Hepatocyte (in vitro differentiated cells): ENCODE data around the gene UBXN11. TPM values are rescaled to one million over a fixed set of nuclear protein-coding genes. Genes with fewer than 3 reads are reported as not detected.

Source experiments
- DNase-seq: peaks from one replicate; pipeline ENCODE4 v3.0.0-alpha.2; 2016; ENCODE audit warnings: low spot score
- H2AFZ ChIP-seq: fragments of 200-600 bp; sonication (generic); 2 replicates; pipeline ENCODE4 v1.6.0; 2016; ENCODE audit warnings: antibody characterized with exemption, mild to moderate bottlenecking
- H3K27ac ChIP-seq: fragments of 200-600 bp; sonication (generic); 2 replicates; pipeline ENCODE4 v1.5.1; 2016; ENCODE audit warnings: mild to moderate bottlenecking
- H3K27me3 ChIP-seq: fragments of 200-600 bp; sonication (generic); 2 replicates; pipeline ENCODE4 v1.6.1; 2016
- H3K36me3 ChIP-seq: fragments of 200-600 bp; sonication (generic); replicated peaks from 2 replicates; pipeline ENCODE4 v1.5.1; 2016; ENCODE audit warnings: low read depth; ENCODE audit not compliant: insufficient read depth
- H3K4me1 ChIP-seq: fragments of 200-600 bp; sonication (generic); 2 replicates; pipeline ENCODE4 v1.5.1; 2016; ENCODE audit warnings: mild to moderate bottlenecking, moderate library complexity; ENCODE audit not compliant: insufficient read depth
- H3K4me2 ChIP-seq: fragments of 200-600 bp; sonication (generic); 2 replicates; pipeline ENCODE4 v1.6.0; 2016
- H3K4me3 ChIP-seq: fragments of 200-600 bp; sonication (generic); 2 replicates; pipeline ENCODE4 v1.5.1; 2016; ENCODE audit warnings: mild to moderate bottlenecking
- H3K79me2 ChIP-seq: fragments of 200-600 bp; sonication (generic); 2 replicates; pipeline ENCODE4 v1.6.0; 2017; ENCODE audit warnings: mild to moderate bottlenecking
- H3K9me2 ChIP-seq: fragments of 200-600 bp; sonication (generic); replicated peaks from 2 replicates; pipeline ENCODE4 v1.6.0; 2017; ENCODE audit warnings: mild to moderate bottlenecking; ENCODE audit not compliant: insufficient read depth
- H3K9me3 ChIP-seq: fragments of 200-600 bp; sonication (generic); 2 replicates; pipeline ENCODE4 v1.5.1; 2016; ENCODE audit warnings: low read depth, mild to moderate bottlenecking
- H4K20me1 ChIP-seq: fragments of 200-600 bp; sonication (generic); 2 replicates; pipeline ENCODE4 v1.6.0; 2016; ENCODE audit warnings: mild to moderate bottlenecking; ENCODE audit not compliant: insufficient read depth, poor library complexity, severe bottlenecking
- EZH2 ChIP-seq: fragments of 200-600 bp; sonication (generic); IDR thresholded peaks from 2 replicates; pipeline ENCODE4 v1.6.1; 2016; ENCODE audit warnings: antibody characterized with exemption, mild to moderate bottlenecking, borderline replicate concordance
- EZH2phosphoT487 ChIP-seq: fragments of 200-600 bp; sonication (generic); IDR thresholded peaks from one replicate; pipeline ENCODE4 v1.6.1; 2018; ENCODE audit warnings: antibody characterized with exemption, mild to moderate bottlenecking, low read depth, moderate library complexity; ENCODE audit not compliant: unreplicated experiment, severe bottlenecking
- WGBS: methylation state at CpG from one replicate; pipeline ENCODE4 v1.1.6; 2016; ENCODE audit warnings: low lambda C conversion rate; ENCODE audit errors: missing lambda C conversion rate; 5-methylcytosine and 5-hydroxymethylcytosine counted together
- polyA plus RNA-seq: library from polyadenylated mRNA; unstranded; fragments of >200 nt; fragmentation: Nextera tagmentation; extraction: Ambion mirVana; gene quantifications from 2 replicates; pipeline ENCODE4 v1.2.1, GENCODE V29; 2016
- total RNA-seq: library from RNA; depleted of rRNA; stranded (reverse); fragments of >200 nt; gene quantifications from 2 replicates; pipeline ENCODE4 v1.2.3, GENCODE V29; 2014
- TF ChIP-seq, protein P1 (sequence below): fragments of 200-600 bp; sonication (generic); IDR thresholded peaks from 2 replicates; pipeline ENCODE4 v1.5.1; 2016; ENCODE audit warnings: antibody characterized with exemption, mild to moderate bottlenecking; ENCODE audit not compliant: poor library complexity

Gene UBXN11
- total and polyA plus RNA-seq, 2 experiments from 2014 or later, result 3.1 to 17.1 TPM

DNA sequence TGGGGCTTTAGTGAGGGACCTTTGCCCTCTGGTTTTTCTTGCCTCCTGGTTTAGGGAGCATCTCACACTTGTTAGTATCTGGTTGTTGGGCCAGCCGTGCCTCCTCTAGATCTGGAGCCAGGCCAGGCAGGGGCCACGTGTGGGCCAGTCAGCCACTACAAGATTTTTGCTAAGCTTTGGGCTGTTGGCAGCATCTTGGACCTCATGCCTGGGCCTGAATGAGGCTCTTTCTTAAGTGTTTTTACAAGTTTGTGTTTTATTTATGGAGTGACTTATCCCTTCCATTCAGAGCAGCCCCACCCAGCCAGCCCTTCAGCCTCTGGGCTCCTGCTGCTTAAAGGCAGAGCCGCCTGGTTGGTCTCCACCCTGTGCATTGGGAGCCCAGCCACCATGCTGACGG is 28.1 kb downstream of the UBXN11 start:
- Histone ChIP-seq H3K9me3 (no peaks in the 10 kb centered on the region), H3K27ac (peak overlapping the region; percentile 94), H3K4me3 (no peak overlapping the region), H2AFZ (no peak overlapping the region), H3K36me3 (no peaks in the 10 kb centered on the region), H3K27me3 (no peaks in the 10 kb centered on the region), H3K4me2 (peak overlapping the region; percentile 34), H3K9me2 (no peaks in the 10 kb centered on the region), H3K79me2 (peaks cover 19% of the 10 kb centered on the region), H3K4me1 (peaks cover 58% of the 10 kb centered on the region), H4K20me1 (no peaks in the 10 kb centered on the region)
- TF ChIP-seq, protein P1, sequence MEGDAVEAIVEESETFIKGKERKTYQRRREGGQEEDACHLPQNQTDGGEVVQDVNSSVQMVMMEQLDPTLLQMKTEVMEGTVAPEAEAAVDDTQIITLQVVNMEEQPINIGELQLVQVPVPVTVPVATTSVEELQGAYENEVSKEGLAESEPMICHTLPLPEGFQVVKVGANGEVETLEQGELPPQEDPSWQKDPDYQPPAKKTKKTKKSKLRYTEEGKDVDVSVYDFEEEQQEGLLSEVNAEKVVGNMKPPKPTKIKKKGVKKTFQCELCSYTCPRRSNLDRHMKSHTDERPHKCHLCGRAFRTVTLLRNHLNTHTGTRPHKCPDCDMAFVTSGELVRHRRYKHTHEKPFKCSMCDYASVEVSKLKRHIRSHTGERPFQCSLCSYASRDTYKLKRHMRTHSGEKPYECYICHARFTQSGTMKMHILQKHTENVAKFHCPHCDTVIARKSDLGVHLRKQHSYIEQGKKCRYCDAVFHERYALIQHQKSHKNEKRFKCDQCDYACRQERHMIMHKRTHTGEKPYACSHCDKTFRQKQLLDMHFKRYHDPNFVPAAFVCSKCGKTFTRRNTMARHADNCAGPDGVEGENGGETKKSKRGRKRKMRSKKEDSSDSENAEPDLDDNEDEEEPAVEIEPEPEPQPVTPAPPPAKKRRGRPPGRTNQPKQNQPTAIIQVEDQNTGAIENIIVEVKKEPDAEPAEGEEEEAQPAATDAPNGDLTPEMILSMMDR, result no peak
- TF ChIP-seq EZH2, result no peak
- TF ChIP-seq EZH2phosphoT487, result no peak
- peak; percentile 79 for DNase-seq
- WGBS, result 50% methylated on average over 4 of the region's 4 CpGs

- peak overlapping the region; percentile 34 for H3K4me2 ChIP-seq
- H3K9me3 ChIP-seq, result no peaks in the 10 kb centered on the region
- no peak overlapping the region for H2AFZ ChIP-seq
- 91% methylated on average over 1 of the region's 1 CpG for WGBS
- H4K20me1 ChIP-seq, result no peaks in the 10 kb centered on the region
- no peaks in the 10 kb centered on the region for H3K36me3 ChIP-seq
- no peak for TF ChIP-seq EZH2
- TF ChIP-seq, protein P1, result no peak
- TF ChIP-seq EZH2phosphoT487, result no peak
- H3K27ac ChIP-seq, result peak overlapping the region; percentile 94
- H3K27me3 ChIP-seq, result no peaks in the 10 kb centered on the region
- peaks cover 58% of the 10 kb centered on the region for H3K4me1 ChIP-seq
- no peak overlapping the region for H3K4me3 ChIP-seq
- peaks cover 19% of the 10 kb centered on the region for H3K79me2 ChIP-seq
- H3K9me2 ChIP-seq, result no peaks in the 10 kb centered on the region
- no peak for DNase-seq
Observed at GRCh38 chr1:26277719-26278118, 28.7 kb downstream of the UBXN11 start.

GRCh38 chr1:26277261-26277661 is 29.2 kb downstream of the UBXN11 start:
- peak overlapping the region; percentile 94 for H3K27ac ChIP-seq

More at GRCh38 chr1:26277261-26277661, 29.2 kb downstream of the UBXN11 start:
- Histone ChIP-seq H3K79me2 (peaks cover 19% of the 10 kb centered on the region), H3K9me2 (no peaks in the 10 kb centered on the region), H3K4me3 (no peak overlapping the region), H3K36me3 (no peaks in the 10 kb centered on the region), H3K4me2 (no peak overlapping the region), H4K20me1 (no peaks in the 10 kb centered on the region), H2AFZ (no peak overlapping the region), H3K9me3 (no peaks in the 10 kb centered on the region), H3K27me3 (no peaks in the 10 kb centered on the region), H3K4me1 (peaks cover 58% of the 10 kb centered on the region)
- 69% methylated on average over 3 of the region's 3 CpGs for WGBS
- TF ChIP-seq, protein P1, result no peak
- TF ChIP-seq EZH2phosphoT487 (no peak), EZH2 (no peak)
- DNase-seq, result peak; percentile 75
